Left cardiac atrium (tissue), 2 donors: ENCODE results near the gene RSPH4A. TPM values are rescaled to one million over a fixed set of nuclear protein-coding genes. Genes with fewer than 3 reads are reported as not detected.

Experiments
- total RNA-seq, 2 donors: library from RNA; stranded (reverse); fragmentation: NEBNext Ultra II Directional; extraction: Animal tissue kit (Norgen Biotek cat#: 25700); gene quantifications; one replicate each; pipeline ENCODE4 v1.2.1, GENCODE V29; 2021
- donor health status: DM: no; HTN: yes; CAD: no; lungs with severe emphysema.
- donor health status: DM: yes; HTN: yes; CAD: no.

Gene RSPH4A
- total RNA-seq, 2 donors from 2014 or later, result 0.12 to 0.31 TPM

Other genes starting within 250 kb of the RSPH4A start
- gene DSE, start 245.5 kb upstream of the RSPH4A start, total RNA-seq, result 10 to 100 TPM; 30.3 to 34.4 TPM
- gene CALHM6, start 155.1 kb upstream of the RSPH4A start, total RNA-seq, result 1 to 10 TPM; 2.3 to 3.9 TPM
- gene CALHM5, start 104.8 kb upstream of the RSPH4A start, total RNA-seq, result 1 to 10 TPM; 2.5 to 3.0 TPM
- gene TRAPPC3L, start 70.8 kb upstream of the RSPH4A start, total RNA-seq, result under 1 TPM; 0.24 TPM
- not detected for gene CALHM4, start 62.7 kb upstream of the RSPH4A start, total RNA-seq
- gene RWDD1, start 45.0 kb upstream of the RSPH4A start, total RNA-seq, result 10 to 100 TPM; 52.7 to 61.5 TPM
- gene ZUP1, start 52.3 kb downstream of the RSPH4A start, total RNA-seq, result 1 to 10 TPM; 4.3 to 6.6 TPM
- gene KPNA5, start 64.7 kb downstream of the RSPH4A start, total RNA-seq, result 10 to 100 TPM in 1 of 2 donors, 1 to 10 TPM in 1; 9.1 to 12.8 TPM
- 1 to 10 TPM; 2.0 to 5.2 TPM for gene FAM162B, start 149.2 kb downstream of the RSPH4A start, total RNA-seq
- not detected for gene GPRC6A, start 212.6 kb downstream of the RSPH4A start, total RNA-seq